Ovary (tissue), 3 donors: Measurements from ENCODE around the gene RPS5.

Experiments used
- EP300 ChIP-seq: sonication (generic); formaldehyde crosslinking; IDR thresholded peaks from one replicate; pipeline ENCODE4 v1.6.1; 2017; ENCODE audit warnings: antibody characterized with exemption
- POLR2A ChIP-seq: fragments of 450-650 bp; IDR thresholded peaks from one replicate; pipeline ENCODE4 v1.6.1; 2017; ENCODE audit warnings: antibody characterized with exemption, mild to moderate bottlenecking, moderate library complexity
- TF ChIP-seq, protein P1 (sequence below), 3 donors: fragments of 450-650 bp in 2 of 3; fragments of 200-600 bp in 1 of 3; IDR thresholded peaks; one replicate each; pipeline versions ENCODE4 v1.5.1 to v1.8.0; 2016 to 2022; ENCODE audit warnings: antibody characterized with exemption in 3 of 3, mild to moderate bottlenecking in 1 of 3
- donor health status: DM: no; HTN: no; CAD: no.

DNA sequence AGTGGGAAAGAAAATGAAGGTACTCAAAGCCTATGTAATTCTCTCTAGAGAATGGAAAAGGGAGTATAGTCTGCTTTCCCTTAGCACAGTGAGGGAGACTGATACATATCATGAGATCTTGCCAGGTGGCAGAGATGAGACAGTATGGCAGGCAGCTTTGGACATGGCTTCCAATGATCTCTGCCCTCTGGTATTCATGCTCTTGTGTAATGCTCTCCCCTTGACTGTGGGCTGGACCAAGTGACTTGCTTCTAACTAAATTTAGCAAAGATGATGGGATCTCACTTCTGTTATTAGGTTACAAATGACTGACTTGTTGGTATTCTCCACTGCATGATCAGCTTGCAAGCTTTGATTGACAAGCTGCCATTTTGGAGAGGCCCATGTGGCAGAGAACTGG is 42.7 kb downstream of the RPS5 start:
- TF ChIP-seq, protein P1, sequence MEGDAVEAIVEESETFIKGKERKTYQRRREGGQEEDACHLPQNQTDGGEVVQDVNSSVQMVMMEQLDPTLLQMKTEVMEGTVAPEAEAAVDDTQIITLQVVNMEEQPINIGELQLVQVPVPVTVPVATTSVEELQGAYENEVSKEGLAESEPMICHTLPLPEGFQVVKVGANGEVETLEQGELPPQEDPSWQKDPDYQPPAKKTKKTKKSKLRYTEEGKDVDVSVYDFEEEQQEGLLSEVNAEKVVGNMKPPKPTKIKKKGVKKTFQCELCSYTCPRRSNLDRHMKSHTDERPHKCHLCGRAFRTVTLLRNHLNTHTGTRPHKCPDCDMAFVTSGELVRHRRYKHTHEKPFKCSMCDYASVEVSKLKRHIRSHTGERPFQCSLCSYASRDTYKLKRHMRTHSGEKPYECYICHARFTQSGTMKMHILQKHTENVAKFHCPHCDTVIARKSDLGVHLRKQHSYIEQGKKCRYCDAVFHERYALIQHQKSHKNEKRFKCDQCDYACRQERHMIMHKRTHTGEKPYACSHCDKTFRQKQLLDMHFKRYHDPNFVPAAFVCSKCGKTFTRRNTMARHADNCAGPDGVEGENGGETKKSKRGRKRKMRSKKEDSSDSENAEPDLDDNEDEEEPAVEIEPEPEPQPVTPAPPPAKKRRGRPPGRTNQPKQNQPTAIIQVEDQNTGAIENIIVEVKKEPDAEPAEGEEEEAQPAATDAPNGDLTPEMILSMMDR (IDR thresholded peaks at IDR 0.05) = no peak
- no peak for TF ChIP-seq POLR2A
- TF ChIP-seq EP300 = no peak
